ENCODE results near the gene ANKRD13C. TPM values are rescaled to one million over a fixed set of nuclear protein-coding genes. Genes with fewer than 3 reads are reported as not detected.

Gene ANKRD13C
- total RNA-seq, 2 donors from 2014 or later, result 22.6 to 25.2 TPM

DNA sequence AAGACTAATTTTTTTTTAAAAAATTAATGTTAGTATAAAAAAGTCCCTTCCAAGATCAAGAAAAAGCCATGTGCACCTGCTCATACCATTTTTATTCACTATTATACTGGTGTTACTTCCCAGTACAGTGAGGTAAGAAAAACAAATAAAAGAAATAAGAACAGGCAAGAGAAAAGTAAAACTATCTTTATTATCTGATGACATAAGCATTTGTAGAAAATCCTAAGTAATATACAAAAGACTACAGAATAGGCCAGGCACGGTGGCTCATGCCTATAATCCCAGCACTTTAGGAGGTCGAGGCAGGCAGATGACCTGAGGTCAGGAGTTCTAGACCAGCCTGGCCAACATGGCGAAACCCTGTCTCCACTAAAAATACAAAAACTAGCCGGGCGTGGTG, 68.1 kb downstream of the ANKRD13C start:
- Mint-ChIP-seq H3K4me1 (no peaks in the 10 kb centered on the region), H3K4me3 (no peak overlapping the region), H3K27me3 (ENCODE audit: insufficient read depth) (no peaks in the 10 kb centered on the region), H3K9me3 (no peaks in the 10 kb centered on the region), H3K27ac (no peak overlapping the region), H3K36me3 (ENCODE audit: low read depth) (peaks cover 35% of the 10 kb centered on the region)
- Histone ChIP-seq H3K27ac (ENCODE audit: low read depth, low read length) (no peak overlapping the region), H3K27me3 (ENCODE audit: control insufficient read depth, insufficient read depth, low read length, poor library complexity, severe bottlenecking) (no peaks in the 10 kb centered on the region), H3K4me3 (ENCODE audit: low read length) (no peak overlapping the region), H3K36me3 (ENCODE audit: control insufficient read depth, insufficient read depth, low read length) (peaks cover 41% of the 10 kb centered on the region), H3K4me1 (ENCODE audit: control insufficient read depth, insufficient read depth, low read length) (no peaks in the 10 kb centered on the region), H3K9ac (ENCODE audit: extremely low read depth, low read length, poor library complexity, severe bottlenecking) (no peak overlapping the region), H3K9me3 (ENCODE audit: control insufficient read depth, low read length) (no peaks in the 10 kb centered on the region)
- WGBS, 2 experiments (ENCODE audit: insufficient coverage in 1 of 2, insufficient read length in 1 of 2), result 85 to 95% methylated on average over 5 of the region's 5 CpGs
- TF ChIP-seq CTCF (conservative IDR thresholded peaks at IDR 0.05), result peak; percentile 28
- DNase-seq, result no peak

DNA sequence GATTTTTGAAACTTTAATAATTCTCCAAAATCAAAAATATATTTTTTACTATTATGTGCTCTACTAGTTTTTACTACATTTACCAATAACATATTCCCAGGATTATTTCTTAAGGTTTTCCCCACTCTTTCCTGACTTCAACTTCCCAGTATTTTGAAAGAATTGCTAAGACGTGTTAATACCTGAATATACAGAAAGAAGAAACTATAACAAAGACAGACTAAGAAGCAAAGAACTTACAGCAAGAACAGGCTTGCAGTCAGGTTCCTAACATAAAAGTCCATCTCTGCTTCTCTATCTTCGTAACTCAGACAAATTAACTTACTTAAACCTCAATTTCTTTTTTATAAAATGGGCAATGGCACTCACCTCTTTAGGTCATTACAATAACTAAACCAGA, 70.2 kb downstream of the ANKRD13C start:
- WGBS, 2 experiments (ENCODE audit: insufficient coverage in 1 of 2, insufficient read length in 1 of 2), result 94% methylated on average over 2 of the region's 2 CpGs; no CpG with 5 or more reads in 1 of the 2 experiments
- Mint-ChIP-seq H3K36me3 (ENCODE audit: low read depth) (peaks cover 20% of the 10 kb centered on the region), H3K27me3 (ENCODE audit: insufficient read depth) (no peaks in the 10 kb centered on the region), H3K9me3 (no peaks in the 10 kb centered on the region), H3K27ac (no peak overlapping the region), H3K4me1 (peaks cover 8% of the 10 kb centered on the region), H3K4me3 (no peak overlapping the region)
- DNase-seq, result no peak
- TF ChIP-seq CTCF (conservative IDR thresholded peaks at IDR 0.05), result no peak
- Histone ChIP-seq H3K36me3 (ENCODE audit: control insufficient read depth, insufficient read depth, low read length) (peaks cover 27% of the 10 kb centered on the region), H3K4me3 (ENCODE audit: low read length) (no peak overlapping the region), H3K4me1 (ENCODE audit: control insufficient read depth, insufficient read depth, low read length) (no peaks in the 10 kb centered on the region), H3K27ac (ENCODE audit: low read depth, low read length) (no peak overlapping the region), H3K9ac (ENCODE audit: extremely low read depth, low read length, poor library complexity, severe bottlenecking) (no peak overlapping the region), H3K27me3 (ENCODE audit: control insufficient read depth, insufficient read depth, low read length, poor library complexity, severe bottlenecking) (no peaks in the 10 kb centered on the region), H3K9me3 (ENCODE audit: control insufficient read depth, low read length) (no peaks in the 10 kb centered on the region)

DNA sequence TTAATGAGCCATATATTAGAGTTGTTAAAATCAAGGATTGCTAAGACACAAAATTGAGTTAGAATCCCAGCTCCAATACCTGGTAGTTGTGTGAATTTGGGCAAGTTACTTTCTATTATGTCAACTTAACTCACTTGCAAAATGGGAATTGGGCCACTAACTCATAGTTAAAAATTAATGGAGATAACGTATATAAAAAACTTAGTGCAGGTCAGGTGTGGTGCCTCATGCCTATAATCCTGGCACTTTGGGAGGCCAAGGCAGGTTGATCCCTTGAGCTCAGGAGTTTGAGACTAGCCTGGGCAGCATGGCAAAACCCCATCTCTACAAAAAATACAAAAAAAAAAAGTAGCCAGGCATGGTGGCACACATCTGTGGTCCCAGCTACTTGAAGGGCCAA, 75.8 kb downstream of the ANKRD13C start:
- no peak overlapping the region for H3K9ac ChIP-seq (ENCODE audit: extremely low read depth, low read length, poor library complexity, severe bottlenecking)
- H3K4me3 ChIP-seq (ENCODE audit: low read length), result no peak overlapping the region
- H3K36me3 ChIP-seq (ENCODE audit: control insufficient read depth, insufficient read depth, low read length), result peaks cover 41% of the 10 kb centered on the region
- H3K9me3 ChIP-seq (ENCODE audit: control insufficient read depth, low read length), result no peaks in the 10 kb centered on the region
- Mint-ChIP-seq H3K27ac (no peak overlapping the region), H3K9me3 (no peaks in the 10 kb centered on the region), H3K27me3 (ENCODE audit: insufficient read depth) (no peaks in the 10 kb centered on the region), H3K36me3 (ENCODE audit: low read depth) (peaks cover 34% of the 10 kb centered on the region), H3K4me1 (peaks cover 8% of the 10 kb centered on the region), H3K4me3 (no peak overlapping the region)
- H3K27ac ChIP-seq (ENCODE audit: low read depth, low read length), result no peak overlapping the region
- 93 to 100% methylated on average over 1 of the region's 1 CpG for WGBS, 2 experiments (ENCODE audit: insufficient coverage in 1 of 2, insufficient read length in 1 of 2)
- no peaks in the 10 kb centered on the region for H3K4me1 ChIP-seq (ENCODE audit: control insufficient read depth, insufficient read depth, low read length)
- TF ChIP-seq CTCF (conservative IDR thresholded peaks at IDR 0.05), result no peak
- no peak for DNase-seq
- H3K27me3 ChIP-seq (ENCODE audit: control insufficient read depth, insufficient read depth, low read length, poor library complexity, severe bottlenecking), result no peaks in the 10 kb centered on the region

Measured in endodermal cell (in vitro differentiated cells).